IPS-NIHi7 (cell line): ENCODE results near the gene TSHZ1.
A peak's percentile ranks its signal among the peaks of the same experiment; 100 is the strongest.

Source experiments
- DNase-seq: peaks from one replicate; pipeline ENCODE4 v3.0.0; 2012; ENCODE audit warnings: mixed read lengths; ENCODE audit errors: extremely low spot score

Gene TSHZ1

GRCh38 chr18:75222407-75222806 lies 11.8 kb downstream of the TSHZ1 start:
- no peak for DNase-seq

- no peak for DNase-seq
Measured at GRCh38 chr18:75223687-75224347, 13.2 kb downstream of the TSHZ1 start.

GRCh38 chr18:75226286-75226955 lies 15.8 kb downstream of the TSHZ1 start:
- no peak for DNase-seq

GRCh38 chr18:75226956-75227316 lies 16.3 kb downstream of the TSHZ1 start:
- DNase-seq: no peak

GRCh38 chr18:75227535-75228296 lies 17.1 kb downstream of the TSHZ1 start:
- no peak for DNase-seq

GRCh38 chr18:75228967-75229366 lies 18.4 kb downstream of the TSHZ1 start:
- DNase-seq: no peak

- DNase-seq: no peak
Measured at GRCh38 chr18:75229437-75229836, 18.8 kb downstream of the TSHZ1 start.

GRCh38 chr18:75230163-75231052 lies 19.8 kb downstream of the TSHZ1 start:
- no peak for DNase-seq

- DNase-seq: no peak
Measured at GRCh38 chr18:75231053-75231406, 20.4 kb downstream of the TSHZ1 start.

GRCh38 chr18:75234901-75235300 lies 24.3 kb downstream of the TSHZ1 start:
- DNase-seq: no peak

GRCh38 chr18:75235896-75236295 lies 25.3 kb downstream of the TSHZ1 start:
- no peak for DNase-seq

- DNase-seq: no peak
Measured at GRCh38 chr18:75238100-75238499, 27.5 kb downstream of the TSHZ1 start.

GRCh38 chr18:75238786-75239185 lies 28.2 kb downstream of the TSHZ1 start:
- no peak for DNase-seq

- no peak for DNase-seq
Measured at GRCh38 chr18:75240433-75240832, 29.8 kb downstream of the TSHZ1 start.

- no peak for DNase-seq
Measured at GRCh38 chr18:75241705-75242104, 31.1 kb downstream of the TSHZ1 start.

GRCh38 chr18:75244351-75245313 lies 34.0 kb downstream of the TSHZ1 start:
- DNase-seq: peak; percentile 73

- DNase-seq: no peak
Measured at GRCh38 chr18:75246721-75247610, 36.4 kb downstream of the TSHZ1 start.

- DNase-seq: no peak
Measured at GRCh38 chr18:75247611-75248421, 37.2 kb downstream of the TSHZ1 start.
